ENCODE measurements around the gene AURKB. TPM values are rescaled to one million over a fixed set of nuclear protein-coding genes. Genes with fewer than 3 reads are reported as not detected.

Gene AURKB
- total RNA-seq, result 1 to 10 TPM; 2.4 to 3.7 TPM
- polyA plus RNA-seq (ENCODE audit: insufficient read depth, low read depth, low replicate concordance), result 3.2 TPM
- long read RNA-seq, donor 1, transcript AURKB-214 (9 exons, 1,227 nt), result major isoform, 8 of 8 reads
- long read RNA-seq, donor 1, partial matches to known transcripts, result 0 of 8 reads
- long read RNA-seq, donor 1, other reads (novel, unspliced or antisense), result 0 of 8 reads
- long read RNA-seq, donor 2, partial matches to known transcripts, result 0 of 4 reads
- long read RNA-seq, donor 2, other reads (novel, unspliced or antisense), result 0 of 4 reads

GRCh38 chr17:8209907-8210760 is at the start of gene AURKB:
TSS of gene AURKB (minus strand) at chr17:8210575. CDS start at chr17:8210224, 351 bp downstream.
- Histone ChIP-seq H3K9me3 (no peaks in the 10 kb centered on the region), H3K4me1 (peaks cover 3% of the 10 kb centered on the region), H3K27me3 (no peaks in the 10 kb centered on the region), H3K4me3 (peak within 1 kb of the TSS; percentile 47 to 59), H3K27ac (peak within 1 kb of the TSS in 1 of 2 donors; percentile 84), H3K36me3 (ENCODE audit: low read depth, missing control alignments) (no peaks in the 10 kb centered on the region)
- intact Hi-C loops (cut with DNase I; ENCODE audit: low total_unique reads), result no loop called here
- 2 to 4% methylated on average over 33 to 46 of the region's 46 CpGs for WGBS, 2 donors
- TF ChIP-seq, protein P1, sequence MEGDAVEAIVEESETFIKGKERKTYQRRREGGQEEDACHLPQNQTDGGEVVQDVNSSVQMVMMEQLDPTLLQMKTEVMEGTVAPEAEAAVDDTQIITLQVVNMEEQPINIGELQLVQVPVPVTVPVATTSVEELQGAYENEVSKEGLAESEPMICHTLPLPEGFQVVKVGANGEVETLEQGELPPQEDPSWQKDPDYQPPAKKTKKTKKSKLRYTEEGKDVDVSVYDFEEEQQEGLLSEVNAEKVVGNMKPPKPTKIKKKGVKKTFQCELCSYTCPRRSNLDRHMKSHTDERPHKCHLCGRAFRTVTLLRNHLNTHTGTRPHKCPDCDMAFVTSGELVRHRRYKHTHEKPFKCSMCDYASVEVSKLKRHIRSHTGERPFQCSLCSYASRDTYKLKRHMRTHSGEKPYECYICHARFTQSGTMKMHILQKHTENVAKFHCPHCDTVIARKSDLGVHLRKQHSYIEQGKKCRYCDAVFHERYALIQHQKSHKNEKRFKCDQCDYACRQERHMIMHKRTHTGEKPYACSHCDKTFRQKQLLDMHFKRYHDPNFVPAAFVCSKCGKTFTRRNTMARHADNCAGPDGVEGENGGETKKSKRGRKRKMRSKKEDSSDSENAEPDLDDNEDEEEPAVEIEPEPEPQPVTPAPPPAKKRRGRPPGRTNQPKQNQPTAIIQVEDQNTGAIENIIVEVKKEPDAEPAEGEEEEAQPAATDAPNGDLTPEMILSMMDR (IDR thresholded peaks at IDR 0.05), result no peak
- no peak for TF ChIP-seq POLR2A (IDR thresholded peaks at IDR 0.05)
- peak; percentile 99 for DNase-seq

GRCh38 chr17:8257801-8258200 is 47.4 kb upstream of the AURKB start:
- intact Hi-C loops (cut with DNase I; ENCODE audit: low total_unique reads), result no loop called here
- no peaks in the 10 kb centered on the region for H3K27me3 ChIP-seq

GRCh38 chr17:8256691-8257090 is 46.3 kb upstream of the AURKB start:
- intact Hi-C loops (cut with DNase I; ENCODE audit: low total_unique reads), result no loop called here
- no peak for TF ChIP-seq POLR2A (IDR thresholded peaks at IDR 0.05)
- TF ChIP-seq, protein P1 (IDR thresholded peaks at IDR 0.05), result no peak
- Histone ChIP-seq H3K36me3 (ENCODE audit: low read depth, missing control alignments) (no peaks in the 10 kb centered on the region), H3K9me3 (no peaks in the 10 kb centered on the region), H3K4me3 (no peak overlapping the region), H3K27ac (no peak overlapping the region), H3K4me1 (no peaks in the 10 kb centered on the region), H3K27me3 (no peaks in the 10 kb centered on the region)
- DNase-seq, result no peak
- WGBS, 2 donors, result 98% methylated on average over 6 of the region's 6 CpGs

More at GRCh38 chr17:8257801-8258200, 47.4 kb upstream of the AURKB start:
- H3K36me3 ChIP-seq (ENCODE audit: low read depth, missing control alignments), result no peaks in the 10 kb centered on the region
- no peaks in the 10 kb centered on the region for H3K4me1 ChIP-seq
- WGBS, 2 donors, result 97 to 100% methylated on average over 3 to 8 of the region's 8 CpGs
- H3K27ac ChIP-seq, result no peak overlapping the region
- H3K4me3 ChIP-seq, result no peak overlapping the region
- no peaks in the 10 kb centered on the region for H3K9me3 ChIP-seq
- no peak for DNase-seq
- TF ChIP-seq, protein P1 (IDR thresholded peaks at IDR 0.05), result no peak
- no peak for TF ChIP-seq POLR2A (IDR thresholded peaks at IDR 0.05)

DNA sequence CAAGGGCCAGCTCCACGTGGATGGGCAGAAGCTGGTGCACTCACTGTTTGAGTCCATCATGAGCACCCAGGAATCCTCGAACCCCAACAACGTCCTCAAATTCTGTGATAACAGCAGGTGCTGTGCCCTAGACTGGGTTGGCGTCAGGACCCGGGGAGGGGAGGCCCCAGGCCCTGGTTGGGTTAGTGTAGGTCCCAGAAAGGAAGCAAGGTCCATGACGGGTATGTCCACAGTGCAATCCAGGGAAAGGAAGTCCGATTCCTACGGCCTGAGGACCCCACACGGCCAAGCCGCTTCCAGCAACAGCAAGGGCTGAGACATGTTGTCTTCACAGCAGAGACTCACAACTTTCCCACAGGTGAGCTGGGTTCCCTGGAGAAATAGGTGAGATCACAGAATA is 45.9 kb upstream of the AURKB start:
- TF ChIP-seq, protein P1 (IDR thresholded peaks at IDR 0.05), result no peak
- no peak for TF ChIP-seq POLR2A (IDR thresholded peaks at IDR 0.05)

More for the DNA sequence above, 45.9 kb upstream of the AURKB start:
- Histone ChIP-seq H3K9me3 (no peaks in the 10 kb centered on the region), H3K4me1 (no peaks in the 10 kb centered on the region), H3K36me3 (ENCODE audit: low read depth, missing control alignments) (no peaks in the 10 kb centered on the region), H3K27ac (no peak overlapping the region), H3K27me3 (no peaks in the 10 kb centered on the region), H3K4me3 (no peak overlapping the region)
- DNase-seq, result no peak
- WGBS, 2 donors, result 92 to 95% methylated on average over 10 of the region's 10 CpGs
- intact Hi-C loops (cut with DNase I; ENCODE audit: low total_unique reads), result no loop called here

Measured in testis (tissue), 5 donors.